ENCODE measurements around the gene IPO5.
A peak's percentile ranks its signal among the peaks of the same experiment; 100 is the strongest.
"Not testable (repeated sequence)": the region's sequence is repeated elsewhere in the genome, so short reads cannot be mapped to it uniquely, and the experiment has no call there.

Gene IPO5

DNA sequence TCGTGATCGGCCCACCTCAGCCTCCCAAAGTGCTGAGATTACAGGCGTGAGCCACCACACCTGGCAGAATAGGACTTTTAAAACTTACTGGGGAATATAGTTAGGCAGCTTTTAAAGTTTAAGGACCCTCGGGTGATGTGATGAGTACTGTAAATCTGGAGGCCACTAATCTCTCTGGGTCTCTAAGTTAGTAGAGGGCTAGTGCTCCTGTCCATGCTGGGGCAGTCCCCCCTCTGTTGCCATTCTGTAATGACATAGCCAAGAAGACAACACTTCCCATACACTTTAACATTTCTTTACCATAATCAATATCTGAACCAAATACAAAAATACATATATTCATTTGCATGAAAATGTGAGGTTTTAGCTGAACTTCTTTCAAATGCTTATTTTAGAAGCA, 65.7 kb downstream of the IPO5 start:
- DNase-seq, result no peak

DNA sequence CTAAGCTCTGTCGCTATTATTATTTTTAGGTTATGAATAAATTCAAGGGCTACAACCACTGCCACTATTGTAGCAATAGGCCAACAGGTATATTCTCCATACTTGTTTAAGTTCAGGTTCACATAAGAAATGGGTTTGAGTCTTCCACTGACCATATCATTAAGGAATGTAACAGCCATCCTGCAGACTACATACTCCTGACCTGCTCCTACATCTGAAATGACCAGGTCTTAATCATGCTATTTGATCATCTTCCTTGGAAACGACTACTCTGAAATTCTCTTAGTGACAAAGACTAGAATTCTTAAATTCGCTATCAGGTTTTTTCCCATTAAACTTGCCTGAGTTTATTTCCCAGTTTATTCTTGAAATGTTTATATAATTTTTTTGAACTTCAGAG, 66.8 kb downstream of the IPO5 start:
- no peak for DNase-seq

- no peak for DNase-seq
These were observed 68.7 kb downstream of the IPO5 start for GRCh38 chr13:98022210-98022609.

DNA sequence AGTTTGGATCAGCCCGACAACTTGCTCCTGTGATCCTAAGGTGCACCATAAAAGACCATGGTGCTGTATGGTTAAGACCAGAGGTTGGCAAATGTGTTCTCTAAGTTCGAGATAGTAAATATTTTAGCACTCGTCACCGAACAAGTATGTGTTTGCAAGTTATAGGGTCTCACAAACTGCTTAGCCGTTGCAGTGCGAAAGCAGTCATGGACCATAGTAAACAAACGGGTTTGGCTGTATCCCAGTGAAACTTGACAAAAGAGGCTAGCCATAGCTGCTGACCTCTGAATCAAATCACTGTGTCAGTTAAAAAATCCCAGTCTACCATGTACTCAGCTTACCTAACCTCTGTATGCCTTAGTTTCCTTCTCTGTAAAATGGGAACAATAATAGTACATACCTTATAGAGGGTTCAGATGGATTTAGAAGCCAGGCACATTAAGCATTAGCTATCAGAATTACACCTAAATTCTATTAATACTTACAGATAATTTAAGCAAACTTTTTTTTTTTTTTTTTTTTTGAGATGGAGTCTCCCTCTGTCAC, 72.1 kb downstream of the IPO5 start:
- DNase-seq, result no peak

DNA sequence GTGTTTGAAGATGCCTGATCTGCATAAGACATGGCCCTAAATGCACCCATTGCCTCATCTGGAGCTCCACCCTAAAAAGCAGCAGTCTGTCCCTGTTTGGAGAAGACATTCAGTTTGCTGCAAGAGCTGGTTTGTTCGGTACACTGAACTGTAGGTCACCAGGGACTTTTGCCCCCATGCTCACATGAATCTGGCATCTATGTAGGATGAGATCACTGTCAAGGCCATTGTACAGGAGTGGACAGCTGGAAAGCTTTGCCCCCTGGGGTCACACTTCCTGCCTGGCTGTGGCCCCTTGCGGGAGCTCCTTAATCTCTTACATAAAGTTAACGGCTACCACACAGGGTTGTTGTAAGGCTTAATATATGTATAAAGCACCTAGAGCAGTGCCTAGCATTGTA, 73.0 kb downstream of the IPO5 start:
- no peak for DNase-seq

GRCh38 chr13:98032168-98032567, 78.7 kb downstream of the IPO5 start:
- DNase-seq, result no peak

DNA sequence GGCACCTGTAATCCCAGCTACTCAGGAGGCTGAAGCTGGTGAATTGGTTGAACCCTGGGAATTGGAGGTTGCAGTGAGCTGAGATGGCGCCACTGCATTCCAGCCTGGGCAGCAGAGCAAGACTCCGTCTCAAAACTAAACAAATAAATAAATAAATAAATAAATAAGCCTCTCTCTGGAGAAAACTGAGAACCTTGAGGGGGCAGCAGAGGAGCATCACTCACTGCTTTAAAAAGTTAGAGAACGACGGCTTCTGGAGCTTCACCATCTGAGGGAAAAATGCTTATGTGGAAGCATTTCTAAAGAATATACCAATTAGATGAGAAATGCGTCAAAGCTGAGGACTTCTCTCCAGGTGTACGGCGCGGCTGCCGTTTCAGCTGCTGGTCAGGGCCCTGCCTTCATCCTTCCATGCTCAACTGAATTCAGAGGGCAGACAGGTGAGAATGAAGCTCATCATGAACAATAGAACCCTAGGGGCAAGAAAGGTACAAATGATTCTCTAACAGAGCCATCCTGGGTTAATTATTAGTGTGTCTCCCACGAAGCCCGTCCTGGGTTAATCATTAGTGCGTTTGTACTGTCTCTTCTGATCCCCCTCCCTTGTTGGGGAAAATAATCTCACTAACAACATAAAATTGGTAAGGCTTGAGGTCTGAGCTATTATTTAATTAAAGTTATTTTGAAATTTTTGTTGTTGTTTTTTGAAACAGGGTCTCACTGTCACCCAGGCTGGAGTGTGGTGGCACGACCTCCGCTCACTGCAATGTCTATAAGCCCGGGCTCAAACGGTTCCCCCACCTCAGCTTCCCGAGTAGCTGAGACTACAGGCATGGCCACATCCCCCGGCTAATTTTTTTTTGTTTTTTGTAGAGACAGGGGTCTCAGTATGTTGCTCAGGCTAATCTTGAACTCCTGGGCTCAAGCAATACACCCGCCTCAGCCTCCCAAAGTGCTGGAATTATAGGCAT, 80.1 kb downstream of the IPO5 start:
- peak; percentile 18 for DNase-seq

- no peak for DNase-seq
These were observed 81.9 kb downstream of the IPO5 start for GRCh38 chr13:98035373-98035772.

- not testable (repeated sequence) for DNase-seq
These were observed 83.3 kb downstream of the IPO5 start for GRCh38 chr13:98036564-98037302.

GRCh38 chr13:98039261-98039660, 85.8 kb downstream of the IPO5 start:
- no peak for DNase-seq

DNA sequence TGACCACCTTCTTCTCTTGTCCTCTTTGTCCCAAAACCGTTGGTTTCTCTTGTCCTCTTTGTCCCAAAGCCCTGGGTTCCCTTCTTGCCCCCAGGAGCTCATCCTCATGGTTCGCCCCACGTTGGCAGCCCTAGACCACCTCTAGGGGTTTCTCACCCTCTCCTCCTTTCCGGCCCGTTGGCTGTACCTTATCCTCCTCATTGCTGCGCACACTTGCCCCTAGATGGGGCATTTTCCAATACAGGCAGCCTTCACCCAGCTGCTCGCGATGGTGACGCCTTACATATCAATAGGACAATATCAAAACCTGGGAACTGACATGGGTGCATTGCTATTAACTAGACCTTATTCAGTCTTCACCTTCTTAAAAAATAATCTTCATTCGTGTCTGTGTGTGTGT, 86.5 kb downstream of the IPO5 start:
- no peak for DNase-seq

DNA sequence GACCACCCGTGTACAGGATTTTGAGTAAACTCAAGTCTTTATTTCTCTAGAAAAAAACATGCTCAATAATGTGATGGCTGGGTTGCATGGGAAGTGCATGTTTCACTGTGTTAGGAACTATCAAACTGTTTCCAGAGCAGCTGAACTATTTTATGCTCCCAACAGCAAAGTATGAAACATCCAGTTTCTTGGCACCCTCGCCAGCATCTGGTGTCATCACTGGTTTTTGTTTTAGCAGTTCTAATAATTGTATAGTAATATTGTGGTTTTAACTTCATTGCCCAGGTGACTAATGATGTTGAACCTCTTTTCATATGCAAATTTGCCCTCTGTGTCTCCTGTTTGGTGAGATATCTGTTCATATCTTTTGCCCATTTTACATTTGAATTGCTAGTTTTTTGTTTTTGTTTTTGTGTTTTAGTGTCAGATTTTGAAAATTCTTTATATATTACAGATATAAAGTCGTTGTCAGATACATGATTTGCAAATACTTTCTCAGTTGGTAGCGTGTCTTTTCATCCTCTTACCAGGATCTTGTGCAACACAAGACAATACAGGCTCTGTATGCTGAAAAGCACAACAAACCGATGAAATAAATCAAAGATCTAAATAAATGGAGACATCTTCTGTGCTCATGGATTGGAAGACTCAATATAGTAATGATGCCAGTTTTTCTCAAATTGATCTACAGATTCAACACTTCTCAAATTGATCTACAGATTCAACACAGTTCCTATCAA, 87.8 kb downstream of the IPO5 start:
- no peak for DNase-seq

DNA sequence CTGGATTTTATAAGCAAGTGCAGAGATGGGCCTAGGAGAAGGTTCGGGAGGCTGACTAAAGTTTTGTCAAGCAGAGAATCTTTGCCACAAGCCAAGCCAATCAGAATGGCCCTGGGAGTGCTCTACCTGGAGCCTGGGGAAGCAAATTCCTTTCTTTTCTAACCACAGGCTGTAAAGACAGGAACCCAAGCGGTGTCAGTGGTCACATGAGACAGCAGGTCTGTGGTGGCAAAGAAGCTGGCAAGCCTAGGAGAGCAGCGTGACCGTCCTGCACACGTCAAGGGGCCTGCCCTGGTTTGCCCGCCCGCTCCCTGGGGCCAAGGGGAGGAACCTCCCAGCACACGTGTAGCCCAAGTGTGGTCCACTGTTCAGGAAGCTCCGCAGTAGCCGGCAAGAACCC, 90.8 kb downstream of the IPO5 start:
- no peak for DNase-seq

- not testable (repeated sequence) for DNase-seq
These were observed 94.3 kb downstream of the IPO5 start for GRCh38 chr13:98047785-98048184.

- no peak for DNase-seq
These were observed 94.8 kb downstream of the IPO5 start for GRCh38 chr13:98048265-98048664.

GRCh38 chr13:98050041-98050466, 96.6 kb downstream of the IPO5 start:
- no peak for DNase-seq

DNA sequence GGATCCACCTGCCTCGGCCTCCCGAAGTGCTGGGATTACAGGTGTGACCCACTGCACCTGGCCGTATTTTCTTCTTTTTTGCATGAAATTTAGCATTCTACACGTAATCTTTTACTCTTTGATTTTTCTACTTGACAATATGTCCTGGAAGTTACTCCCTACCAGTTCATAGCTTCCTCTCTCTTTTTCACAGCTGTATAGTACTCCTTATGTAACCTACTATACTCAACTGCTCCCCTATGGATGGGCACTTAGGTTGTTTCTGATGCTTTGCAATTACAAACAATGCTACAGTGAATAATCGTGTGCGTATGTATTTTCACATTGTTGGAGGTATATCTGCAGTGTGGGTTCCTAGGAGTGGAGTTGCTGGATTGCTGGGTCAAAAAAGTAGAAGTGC, 98.9 kb downstream of the IPO5 start:
- no peak for DNase-seq

- no peak for DNase-seq
These were observed 100.8 kb downstream of the IPO5 start for GRCh38 chr13:98054301-98054700.

GRCh38 chr13:98055623-98056022, 102.1 kb downstream of the IPO5 start:
- DNase-seq, result no peak

DNA sequence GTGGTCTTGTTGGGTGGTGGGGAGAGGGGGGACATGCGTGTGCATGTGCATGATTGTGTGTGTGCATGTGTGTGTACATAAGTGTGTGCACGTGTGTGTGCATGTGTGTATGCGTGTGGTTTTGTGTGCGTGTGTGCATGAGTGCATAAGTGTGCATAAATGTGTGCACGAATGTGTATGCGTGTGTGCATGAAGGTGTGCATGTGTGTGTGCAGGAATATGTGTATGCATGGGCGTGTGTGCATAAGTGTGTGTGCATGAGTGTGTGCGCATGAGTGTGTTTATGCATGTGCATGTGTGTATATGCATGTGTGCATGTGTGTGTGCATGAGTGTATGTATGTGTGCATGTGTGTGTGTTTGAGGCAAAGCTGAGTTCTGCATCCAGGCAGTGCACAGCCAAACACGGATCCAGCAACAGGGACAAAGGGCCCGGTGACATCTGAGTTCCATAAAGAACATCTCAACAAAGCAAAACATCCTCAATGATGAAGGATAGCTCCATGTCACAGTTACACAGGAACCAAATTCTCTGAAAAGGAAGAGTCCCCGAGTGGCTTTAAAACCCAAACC, 103.5 kb downstream of the IPO5 start:
- no peak for DNase-seq

- DNase-seq, result no peak
These were observed 105.8 kb downstream of the IPO5 start for GRCh38 chr13:98059276-98059675.

DNA sequence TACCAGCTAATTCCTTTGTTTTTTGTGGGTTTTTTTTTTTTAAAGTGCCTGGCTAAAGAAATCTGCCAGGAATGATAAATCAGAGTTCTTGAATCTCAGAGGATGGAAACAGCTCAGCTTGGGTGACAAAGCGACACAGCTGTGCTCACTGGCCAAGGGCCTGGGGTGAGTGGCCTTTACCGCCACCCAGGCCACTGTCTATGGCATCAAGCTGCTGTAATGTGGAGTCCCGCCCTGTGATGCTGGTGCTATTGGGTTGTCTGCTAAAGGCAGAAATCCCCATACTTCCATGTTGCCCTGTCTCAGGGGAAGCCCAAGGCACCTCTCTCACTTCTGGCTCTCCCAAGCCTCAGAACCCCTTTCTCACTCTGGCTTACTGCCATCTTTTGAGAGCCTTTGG, 106.8 kb downstream of the IPO5 start:
- no peak for DNase-seq

- no peak for DNase-seq
These were observed 112.0 kb downstream of the IPO5 start for GRCh38 chr13:98065468-98065867.
